Right atrium auricular region (tissue), 2 donors: ENCODE data around the gene SLCO2A1. TPM values are rescaled to one million over a fixed set of nuclear protein-coding genes. Genes with fewer than 3 reads are reported as not detected.

Experiments used
- DNase-seq: peaks from one replicate; pipeline ENCODE4 v3.0.0-alpha.2; 2019; ENCODE audit warnings: low spot score
- H3K27ac ChIP-seq, 2 donors: fragments of 200-600 bp; sonication (generic); 1 replicate in 1 of 2; 2 replicates in 1 of 2; pipeline ENCODE4 v1.5.1; 2016 to 2019
- H3K27me3 ChIP-seq, 2 donors: fragments of 200-600 bp; sonication (generic); one replicate each; pipeline versions ENCODE4 v1.5.1 to v1.6.0; 2017 to 2019
- H3K36me3 ChIP-seq: fragments of 200-600 bp; sonication (generic); one replicate; pipeline ENCODE4 v1.5.1; 2016
- H3K4me1 ChIP-seq, 2 donors: fragments of 200-600 bp; sonication (generic); one replicate each; pipeline versions ENCODE4 v1.5.1 to v1.6.0; 2017 to 2019
- H3K4me3 ChIP-seq, 2 donors: fragments of 200-600 bp; sonication (generic); 1 replicate in 1 of 2; 2 replicates in 1 of 2; pipeline ENCODE4 v1.5.1; 2017 to 2019; ENCODE audit warnings: mild to moderate bottlenecking in 1 of 2, moderate library complexity in 1 of 2
- H3K9me3 ChIP-seq, 2 donors: fragments of 200-600 bp; sonication (generic); one replicate each; pipeline ENCODE4 v1.5.1; 2019
- total RNA-seq, 2 donors: library from RNA; depleted of rRNA; stranded (reverse); fragments of >200 nt; gene quantifications; one replicate each; pipeline ENCODE4 v1.1.0, GENCODE V29; 2016
- TF ChIP-seq, protein P1 (sequence below), 2 donors: fragments of 200-600 bp; sonication (generic); IDR thresholded peaks; one replicate each; pipeline ENCODE4 v1.5.1; 2019; ENCODE audit warnings: antibody characterized with exemption in 2 of 2

Gene SLCO2A1
- total RNA-seq, 2 donors from 2014 or later, result 15.1 to 36.4 TPM

GRCh38 chr3:133986311-133986710 lies 43.4 kb downstream of the SLCO2A1 start:
- TF ChIP-seq, protein P1, sequence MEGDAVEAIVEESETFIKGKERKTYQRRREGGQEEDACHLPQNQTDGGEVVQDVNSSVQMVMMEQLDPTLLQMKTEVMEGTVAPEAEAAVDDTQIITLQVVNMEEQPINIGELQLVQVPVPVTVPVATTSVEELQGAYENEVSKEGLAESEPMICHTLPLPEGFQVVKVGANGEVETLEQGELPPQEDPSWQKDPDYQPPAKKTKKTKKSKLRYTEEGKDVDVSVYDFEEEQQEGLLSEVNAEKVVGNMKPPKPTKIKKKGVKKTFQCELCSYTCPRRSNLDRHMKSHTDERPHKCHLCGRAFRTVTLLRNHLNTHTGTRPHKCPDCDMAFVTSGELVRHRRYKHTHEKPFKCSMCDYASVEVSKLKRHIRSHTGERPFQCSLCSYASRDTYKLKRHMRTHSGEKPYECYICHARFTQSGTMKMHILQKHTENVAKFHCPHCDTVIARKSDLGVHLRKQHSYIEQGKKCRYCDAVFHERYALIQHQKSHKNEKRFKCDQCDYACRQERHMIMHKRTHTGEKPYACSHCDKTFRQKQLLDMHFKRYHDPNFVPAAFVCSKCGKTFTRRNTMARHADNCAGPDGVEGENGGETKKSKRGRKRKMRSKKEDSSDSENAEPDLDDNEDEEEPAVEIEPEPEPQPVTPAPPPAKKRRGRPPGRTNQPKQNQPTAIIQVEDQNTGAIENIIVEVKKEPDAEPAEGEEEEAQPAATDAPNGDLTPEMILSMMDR (IDR thresholded peaks at IDR 0.05), result no peak
- Histone ChIP-seq H3K9me3 (no peaks in the 10 kb centered on the region), H3K27ac (no peak overlapping the region), H3K27me3 (no peaks in the 10 kb centered on the region), H3K4me1 (peaks cover 0 to 8% of the 10 kb centered on the region in 2 donors), H3K4me3 (no peak overlapping the region), H3K36me3 (no peaks in the 10 kb centered on the region)
- no peak for DNase-seq

DNA sequence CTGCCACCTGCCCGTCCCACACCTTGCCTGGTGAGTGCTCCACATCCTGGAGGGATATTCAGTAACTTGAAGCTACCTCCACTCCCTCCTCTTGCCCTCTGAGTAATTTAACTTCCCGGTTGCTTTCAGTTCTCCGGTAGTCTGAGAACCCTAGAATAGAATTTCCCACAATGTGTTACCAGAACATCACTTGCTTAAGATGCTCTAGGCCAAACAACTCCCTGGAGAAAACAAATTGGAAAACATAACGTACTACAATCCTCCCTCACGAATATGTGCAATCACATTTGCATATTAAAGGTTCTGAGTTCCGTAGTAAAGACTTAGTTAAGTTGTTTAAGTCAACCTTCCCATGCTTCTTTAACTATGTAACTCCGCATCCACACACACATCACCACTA lies 44.8 kb downstream of the SLCO2A1 start:
- H3K27ac ChIP-seq, result no peak overlapping the region
- TF ChIP-seq, protein P1 (IDR thresholded peaks at IDR 0.05), result no peak

GRCh38 chr3:133983576-133984560 lies 45.9 kb downstream of the SLCO2A1 start:
- H3K27me3 ChIP-seq, result no peaks in the 10 kb centered on the region
- no peak overlapping the region for H3K27ac ChIP-seq
- no peak for DNase-seq
- no peaks in the 10 kb centered on the region for H3K4me1 ChIP-seq
- H3K9me3 ChIP-seq, result no peaks in the 10 kb centered on the region
- no peak overlapping the region for H3K4me3 ChIP-seq
- H3K36me3 ChIP-seq, result no peaks in the 10 kb centered on the region
- TF ChIP-seq, protein P1 (IDR thresholded peaks at IDR 0.05), result no peak

More for the DNA sequence above, 44.8 kb downstream of the SLCO2A1 start:
- Histone ChIP-seq H3K27me3 (no peaks in the 10 kb centered on the region), H3K9me3 (no peaks in the 10 kb centered on the region), H3K4me3 (no peak overlapping the region), H3K36me3 (no peaks in the 10 kb centered on the region), H3K4me1 (no peaks in the 10 kb centered on the region)
- DNase-seq, result no peak

DNA sequence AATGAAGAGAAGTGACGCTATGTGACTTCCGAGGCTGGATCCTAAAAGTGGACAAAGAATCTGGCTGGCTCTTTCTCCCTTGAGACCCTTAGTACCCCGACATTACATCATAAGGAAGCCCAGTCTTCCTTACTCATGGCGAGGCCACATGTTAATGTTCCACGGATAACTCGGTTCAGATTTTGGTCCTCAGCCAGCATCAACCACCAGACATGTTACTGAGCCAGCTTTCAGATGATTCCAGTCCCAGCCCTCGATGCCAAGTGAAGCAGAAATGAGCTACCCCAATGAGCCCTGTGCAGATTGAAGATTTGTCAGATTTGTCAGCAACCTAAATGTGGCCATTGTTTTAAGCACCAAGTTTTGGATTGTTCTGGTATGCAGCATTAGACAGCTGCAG lies 46.6 kb downstream of the SLCO2A1 start:
- TF ChIP-seq, protein P1 (IDR thresholded peaks at IDR 0.05), result no peak
- DNase-seq, result no peak
- Histone ChIP-seq H3K9me3 (no peaks in the 10 kb centered on the region), H3K27ac (no peak overlapping the region), H3K4me3 (no peak overlapping the region), H3K36me3 (no peaks in the 10 kb centered on the region), H3K27me3 (no peaks in the 10 kb centered on the region), H3K4me1 (no peaks in the 10 kb centered on the region)

GRCh38 chr3:133980550-133980949 lies 49.2 kb downstream of the SLCO2A1 start:
- Histone ChIP-seq H3K4me3 (no peak overlapping the region), H3K4me1 (no peaks in the 10 kb centered on the region), H3K27ac (no peak overlapping the region), H3K36me3 (no peaks in the 10 kb centered on the region), H3K27me3 (no peaks in the 10 kb centered on the region), H3K9me3 (no peaks in the 10 kb centered on the region)
- no peak for DNase-seq
- TF ChIP-seq, protein P1 (IDR thresholded peaks at IDR 0.05), result no peak
